IMR-90 (cell line): ENCODE results near the gene RAB43. TPM values are rescaled to one million over a fixed set of nuclear protein-coding genes. Genes with fewer than 3 reads are reported as not detected.

Experiments used
- ATAC-seq: fragments of 200-7000 bp; cut with Tn5 transposase; 2 replicates; pipeline ENCODE4 v1.9.1; 2020; ENCODE audit warnings: low read depth, mild to moderate bottlenecking, moderate library complexity
- BruUV-seq: library from RNA; stranded (reverse); fragments of 400-500 nt; replicated peaks from 2 replicates; lab custom pipeline; 2021; lab: Mats Ljungman, UMichigan
- CTCF ChIA-PET: fragments of 300-600 bp; formaldehyde crosslinking; extraction: SDS; loops from one replicate; lab custom pipeline; 2021; ENCODE audit warnings: antibody characterized with exemption; lab: Yijun Ruan, JAX
- POLR2A ChIA-PET: fragments of 300-600 bp; sonication (Branson Sonifier 250); formaldehyde crosslinking; loops from one replicate; lab custom pipeline; 2022; ENCODE audit warnings: antibody characterized with exemption; ENCODE audit not compliant: unreplicated experiment; lab: Charles Lee
- DNase-seq: peaks from one replicate; pipeline ENCODE4 v3.0.0; 2013
- H2AFZ ChIP-seq: replicated peaks from 2 replicates; pipeline ENCODE3; 2013; ENCODE audit warnings: low read length, mild to moderate bottlenecking; ENCODE audit not compliant: poor library complexity
- H2AK5ac ChIP-seq: 2 replicates; pipeline ENCODE4 v1.6.1; 2013; ENCODE audit warnings: low read depth, low read length, inconsistent platforms
- H2AK9ac ChIP-seq: replicated peaks from 2 replicates; pipeline ENCODE3; 2013; ENCODE audit warnings: mild to moderate bottlenecking, low read depth, low read length, moderate library complexity; ENCODE audit not compliant: poor library complexity
- H2BK120ac ChIP-seq: 2 replicates; pipeline ENCODE4 v1.6.1; 2013; ENCODE audit warnings: low read depth, low read length, inconsistent platforms
- H2BK15ac ChIP-seq: 3 replicates; pipeline ENCODE4 v1.6.1; 2013; ENCODE audit warnings: low read depth, low read length, inconsistent platforms
- H2BK20ac ChIP-seq: 2 replicates; pipeline ENCODE4 v1.6.1; 2013; ENCODE audit warnings: low read depth, mild to moderate bottlenecking, inconsistent platforms, low read length, moderate library complexity
- H2BK5ac ChIP-seq: 2 replicates; pipeline ENCODE4 v1.6.1; 2013; ENCODE audit warnings: mild to moderate bottlenecking, low read depth, low read length, inconsistent platforms; ENCODE audit not compliant: poor library complexity, severe bottlenecking
- H3K14ac ChIP-seq: replicated peaks from 2 replicates; pipeline ENCODE4 v1.6.1; 2013; ENCODE audit warnings: low read depth, low read length, inconsistent platforms
- H3K18ac ChIP-seq: 2 replicates; pipeline ENCODE4 v1.6.1; 2013; ENCODE audit warnings: low read depth, low read length, control low read depth
- H3K23ac ChIP-seq: 2 replicates; pipeline ENCODE4 v1.6.1; 2013; ENCODE audit warnings: low read depth, low read length, inconsistent platforms
- H3K27ac ChIP-seq: 2 replicates; pipeline ENCODE4 v1.5.1; 2013; ENCODE audit warnings: mild to moderate bottlenecking, control low read depth, low read length; ENCODE audit not compliant: insufficient read depth
- H3K27me3 ChIP-seq: 2 replicates; pipeline ENCODE4 v1.6.1; 2013; ENCODE audit warnings: low read length; ENCODE audit not compliant: control insufficient read depth, insufficient read depth
- H3K36me3 ChIP-seq: 2 replicates; pipeline ENCODE4 v1.6.1; 2013; ENCODE audit warnings: low read length, mixed read lengths; ENCODE audit not compliant: control insufficient read depth, insufficient read depth
- H3K4ac ChIP-seq: 2 replicates; pipeline ENCODE4 v1.6.1; 2013; ENCODE audit warnings: low read depth, low read length, inconsistent platforms
- H3K4me1 ChIP-seq: 2 replicates; pipeline ENCODE4 v1.6.1; 2013; ENCODE audit warnings: low read length, mixed read lengths; ENCODE audit not compliant: control insufficient read depth, insufficient read depth
- H3K4me2 ChIP-seq: 2 replicates; pipeline ENCODE4 v1.6.1; 2013; ENCODE audit warnings: low read depth, mild to moderate bottlenecking, control low read depth, low read length, moderate library complexity
- H3K4me3 ChIP-seq: 2 replicates; pipeline ENCODE4 v1.5.1; 2013; ENCODE audit warnings: low read depth, mild to moderate bottlenecking, control low read depth, low read length, moderate library complexity; ENCODE audit not compliant: insufficient read depth
- H3K56ac ChIP-seq: 2 replicates; pipeline ENCODE4 v1.6.1; 2013; ENCODE audit warnings: low read length, inconsistent platforms; ENCODE audit not compliant: insufficient read depth; ENCODE audit errors: extremely low read depth
- H3K79me1 ChIP-seq, 2 experiments: 2 replicates each; pipeline ENCODE4 v1.6.1; 2013; ENCODE audit warnings: low read length in 2 of 2, inconsistent platforms in 1 of 2, low read depth in 1 of 2
- H3K9ac ChIP-seq: 2 replicates; pipeline ENCODE4 v1.6.1; 2013; ENCODE audit warnings: low read depth, low read length, control low read depth
- H3K9me1 ChIP-seq: 2 replicates; pipeline ENCODE4 v1.6.1; 2013; ENCODE audit warnings: low read length, inconsistent platforms; ENCODE audit not compliant: insufficient read depth
- H3K9me3 ChIP-seq: 2 replicates; pipeline ENCODE4 v1.6.1; 2013; ENCODE audit warnings: low read length; ENCODE audit not compliant: control insufficient read depth, insufficient read depth
- H4K20me1 ChIP-seq: 2 replicates; pipeline ENCODE4 v1.6.1; 2013; ENCODE audit warnings: low read length, inconsistent platforms; ENCODE audit not compliant: insufficient read depth
- H4K5ac ChIP-seq: 2 replicates; pipeline ENCODE4 v1.6.1; 2013; ENCODE audit warnings: mild to moderate bottlenecking, low read depth, low read length, control low read depth
- H4K8ac ChIP-seq, 2 experiments: 2 replicates each; pipeline ENCODE4 v1.6.1; 2013; ENCODE audit warnings: low read depth in 2 of 2, low read length in 2 of 2, control low read depth in 1 of 2, inconsistent platforms in 1 of 2
- H4K91ac ChIP-seq: 2 replicates; pipeline ENCODE4 v1.6.1; 2013; ENCODE audit warnings: low read depth, low read length, inconsistent platforms; ENCODE audit not compliant: insufficient read depth
- BHLHE40 ChIP-seq: fragments of 150-350 bp; IDR thresholded peaks from 2 replicates; pipeline ENCODE4 v1.6.1; 2016; ENCODE audit warnings: mild to moderate bottlenecking, low read depth, low read length
- CHD1 ChIP-seq: IDR thresholded peaks from 2 replicates; pipeline ENCODE4 v1.6.1; 2012; ENCODE audit warnings: low read depth, low read length, improper control_type of control experiment
- CTCF ChIP-seq: conservative IDR thresholded peaks from 2 replicates; pipeline ENCODE4 v1.5.1; 2012; ENCODE audit warnings: mild to moderate bottlenecking, low read depth, low read length, improper control_type of control experiment
- ELK1 ChIP-seq: fragments of 150-350 bp; IDR thresholded peaks from 2 replicates; pipeline ENCODE4 v1.6.1; 2016; ENCODE audit warnings: low read depth, mild to moderate bottlenecking, low read length, moderate library complexity, borderline replicate concordance
- FOS ChIP-seq: fragments of 150-350 bp; IDR thresholded peaks from 2 replicates; pipeline ENCODE4 v1.6.1; 2016; ENCODE audit warnings: low read depth, low read length
- MAZ ChIP-seq: IDR thresholded peaks from 2 replicates; pipeline ENCODE4 v1.6.1; 2012; ENCODE audit warnings: low read depth, mild to moderate bottlenecking, low read length, improper control_type of control experiment, moderate library complexity, borderline replicate concordance
- MXI1 ChIP-seq: IDR thresholded peaks from 2 replicates; pipeline ENCODE4 v1.6.1; 2012; ENCODE audit warnings: low read depth, mild to moderate bottlenecking, low read length, moderate library complexity, borderline replicate concordance
- NFE2L2 ChIP-seq: fragments of 150-350 bp; IDR thresholded peaks from 2 replicates; pipeline ENCODE4 v1.6.1; 2016; ENCODE audit warnings: low read depth, mild to moderate bottlenecking, low read length
- POLR2A ChIP-seq: IDR thresholded peaks from 2 replicates; pipeline ENCODE4 v1.6.1; 2012; ENCODE audit warnings: mild to moderate bottlenecking, low read depth, low read length
- RAD21 ChIP-seq: IDR thresholded peaks from 2 replicates; pipeline ENCODE4 v1.6.1; 2012; ENCODE audit warnings: low read length, improper control_type of control experiment
- RCOR1 ChIP-seq: IDR thresholded peaks from 2 replicates; pipeline ENCODE4 v1.6.1; 2012; ENCODE audit warnings: mild to moderate bottlenecking, low read length, improper control_type of control experiment; ENCODE audit not compliant: insufficient replicate concordance
- RFX5 ChIP-seq: IDR thresholded peaks from 2 replicates; pipeline ENCODE4 v1.8.0; 2012; ENCODE audit warnings: low read depth, mild to moderate bottlenecking, low read length, moderate library complexity
- USF2 ChIP-seq: fragments of 150-350 bp; IDR thresholded peaks from 2 replicates; pipeline ENCODE4 v1.6.1; 2017; ENCODE audit warnings: mild to moderate bottlenecking, antibody characterized with exemption, low read length, low read depth
- WGBS, 2 experiments: methylation state at CpG; one replicate each; pipeline versions ENCODE4 v1.1.5 to v1.1.7; 2013; ENCODE audit warnings: missing lambda C conversion rate in 2 of 2; ENCODE audit not compliant: insufficient read length in 1 of 2; ENCODE audit errors: extremely low coverage in 2 of 2; 5-methylcytosine and 5-hydroxymethylcytosine counted together
- dilution Hi-C: fragments of 300-500 bp; cut with HindIII; formaldehyde crosslinking; loops from one replicate; pipeline ENCODE4 v1.14.3; 2018; ENCODE audit warnings: low sequenced_read_pairs; ENCODE audit not compliant: unreplicated experiment
- in situ Hi-C: fragments of 300-500 bp; cut with MboI; formaldehyde crosslinking; loops from 3 replicates; pipeline ENCODE4 v1.14.3; 2019; ENCODE audit warnings: low sequenced_read_pairs, inconsistent platforms, mixed read lengths
- intact Hi-C: fragments of 100-400 bp; cut with micrococcal nuclease; formaldehyde crosslinking; loops from 2 replicates; pipeline ENCODE4 v1.10.0; 2022
- polyA plus RNA-seq, 3 experiments: library from polyadenylated mRNA; depleted of rRNA; stranded (reverse); fragments of >200 nt; gene quantifications; 2 replicates each; pipeline ENCODE4 v1.2.3, GENCODE V29; 2012; ENCODE audit warnings: low replicate concordance in 1 of 3
- total RNA-seq: library from RNA; depleted of rRNA; stranded (reverse); fragments of >200 nt; gene quantifications from 2 replicates; pipeline ENCODE4 v1.2.3, GENCODE V29; 2012

RAB43 gene
- total and polyA plus RNA-seq, 2 of the 4 experiments (the other 2 are of a cell fraction) = 9.9 to 14.0 TPM

GRCh38 chr3:129132097-129132866 lies 10.7 kb upstream of the RAB43 start:
- Histone ChIP-seq H3K4ac (no peak overlapping the region), H2BK120ac (no peak overlapping the region), H3K9me1 (no peaks in the 10 kb centered on the region), H3K23ac (no peak overlapping the region), H3K27me3 (no peaks in the 10 kb centered on the region), H3K9me3 (no peaks in the 10 kb centered on the region), H4K91ac (no peak overlapping the region), H2BK20ac (no peak overlapping the region), H3K18ac (no peak overlapping the region), H3K9ac (no peak overlapping the region), H3K14ac (no peak overlapping the region), H3K79me1 (no peaks in the 10 kb centered on the region; a peak in 1 of 4 replicates), H4K5ac (no peak overlapping the region), H2AFZ (no peak overlapping the region), H4K8ac (no peak overlapping the region), H2BK5ac (no peak overlapping the region), H3K56ac (no peak overlapping the region), H3K4me1 (peaks cover 3% of the 10 kb centered on the region; the same call in 1 of the 2 replicates), H2AK9ac (no peak overlapping the region), H2AK5ac (no peak overlapping the region), H3K36me3 (peaks cover 49% of the 10 kb centered on the region), H4K20me1 (no peaks in the 10 kb centered on the region), H3K27ac (no peak overlapping the region), H3K4me2 (no peak overlapping the region), H3K4me3 (no peak overlapping the region), H2BK15ac (no peak overlapping the region)
- CTCF ChIA-PET = no interaction called here
- no peak for ATAC-seq
- DNase-seq = no peak
- WGBS, 2 experiments = 83% methylated on average over 2 of the region's 5 CpGs; no CpG with 5 or more reads in 1 of the 2 experiments
- POLR2A ChIA-PET = no interaction called here
- in situ Hi-C loops = no loop called here
- dilution Hi-C loops = no loop called here
- intact Hi-C loops = no loop called here
- BruUV-seq = no TSS peak
- TF ChIP-seq POLR2A (no peak), MAZ (no peak), RFX5 (no peak), CTCF (no peak), USF2 (no peak), BHLHE40 (no peak), ELK1 (no peak), CHD1 (no peak), NFE2L2 (no peak), RAD21 (no peak), FOS (no peak), MXI1 (no peak), RCOR1 (no peak)
